Measurements from ENCODE around the gene RUBCN.
"Not testable (repeated sequence)": the region's sequence is repeated elsewhere in the genome, so short reads cannot be mapped to it uniquely, and the experiment has no call there.

The RUBCN gene

DNA sequence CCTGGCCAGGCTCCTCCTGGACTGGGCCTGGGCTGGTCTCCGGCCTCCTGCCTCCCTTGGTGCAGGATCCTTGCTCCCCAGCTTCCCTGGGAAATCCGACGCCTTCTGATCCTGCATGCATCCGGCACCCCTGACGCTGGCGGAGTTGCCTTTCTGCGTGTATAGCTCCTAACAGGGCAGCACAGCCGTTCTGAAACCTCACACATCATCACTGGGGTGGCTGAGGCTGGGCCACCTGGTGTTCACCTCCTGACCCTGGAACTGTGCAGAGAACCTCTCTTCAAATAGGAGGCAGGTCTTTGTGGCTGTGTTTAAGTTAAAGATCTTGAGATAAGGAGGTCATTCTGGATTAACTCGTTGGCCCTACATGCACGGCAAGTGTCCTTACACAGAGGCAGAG is 77.6 kb downstream of the RUBCN start:
- not testable (repeated sequence) for DNase-seq

DNA sequence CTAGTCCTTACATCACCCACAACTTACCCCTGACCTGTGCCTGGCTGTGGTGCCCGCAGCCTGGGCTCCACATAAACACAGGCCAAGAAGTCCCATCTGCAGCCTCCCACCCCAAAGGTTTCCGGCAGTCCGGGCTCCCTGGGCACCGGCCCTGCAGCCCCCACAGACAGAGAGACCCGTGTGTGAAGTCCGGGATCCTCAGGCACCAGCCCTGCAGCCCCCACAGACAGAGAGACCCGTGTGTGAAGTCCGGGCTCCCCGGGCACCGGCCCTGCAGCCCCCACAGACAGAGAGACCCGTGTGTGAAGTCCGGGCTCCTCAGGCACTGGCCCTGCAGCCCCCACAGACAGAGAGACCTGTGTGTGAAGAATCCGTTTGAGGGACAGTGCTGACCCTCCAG is 78.0 kb downstream of the RUBCN start:
- not testable (repeated sequence) for DNase-seq

DNA sequence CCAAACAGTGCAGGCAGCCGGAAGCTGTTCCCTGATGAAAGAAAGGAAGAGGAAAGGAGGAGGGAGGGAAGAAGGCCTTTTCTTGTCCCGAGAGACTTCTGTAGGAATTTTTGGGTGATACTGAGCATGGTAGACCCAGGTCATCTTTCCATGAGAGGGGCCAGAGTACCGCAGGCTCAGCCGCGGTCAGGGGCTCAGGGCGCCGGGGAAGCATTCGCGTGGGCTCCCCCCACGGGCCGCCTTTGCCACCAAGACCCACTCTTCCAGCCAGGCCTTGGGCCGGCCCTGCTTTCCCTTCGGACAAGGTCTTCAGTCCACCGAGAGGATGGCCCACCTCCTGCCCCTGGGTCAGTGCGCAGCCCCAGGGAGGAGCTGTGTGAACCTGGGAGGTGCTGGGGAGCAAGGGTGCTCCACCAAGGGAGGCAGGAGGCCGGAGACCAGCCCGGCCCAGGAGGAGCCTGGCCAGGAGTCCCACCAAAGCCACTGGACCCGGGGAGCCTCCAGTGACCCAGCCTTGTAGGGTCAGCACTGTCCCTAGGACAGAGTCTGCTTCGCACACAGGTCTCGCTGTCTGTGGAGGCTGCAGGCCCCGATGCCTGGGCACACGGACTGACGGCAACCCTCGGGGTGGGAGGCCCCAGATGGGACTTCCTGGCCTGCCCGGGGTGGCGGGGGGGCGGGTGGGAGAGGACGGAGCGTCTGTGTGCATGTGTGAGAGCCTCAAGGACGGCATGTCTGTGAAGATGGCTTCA is 79.0 kb downstream of the RUBCN start:
- DNase-seq, result not testable (repeated sequence)

DNA sequence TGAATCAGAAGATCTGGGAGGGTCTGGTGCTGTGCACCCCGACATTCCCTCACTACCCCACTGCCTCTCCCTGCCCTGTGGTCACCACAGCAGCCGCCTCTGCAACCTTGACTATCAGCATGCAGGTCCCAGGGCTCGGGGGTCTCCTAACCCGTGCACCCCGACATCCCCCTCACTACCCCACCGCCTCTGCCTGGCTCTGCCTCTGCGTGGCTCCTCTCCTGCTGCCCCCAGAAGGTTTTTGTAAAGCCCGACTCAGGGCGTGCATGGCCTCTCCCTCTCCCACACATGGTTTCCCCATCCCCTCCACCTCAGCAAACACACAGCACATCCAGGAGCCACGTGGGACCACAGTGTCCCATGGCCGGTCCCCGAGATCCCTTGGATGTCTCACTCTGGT is 79.7 kb downstream of the RUBCN start:
- not testable (repeated sequence) for DNase-seq

DNA sequence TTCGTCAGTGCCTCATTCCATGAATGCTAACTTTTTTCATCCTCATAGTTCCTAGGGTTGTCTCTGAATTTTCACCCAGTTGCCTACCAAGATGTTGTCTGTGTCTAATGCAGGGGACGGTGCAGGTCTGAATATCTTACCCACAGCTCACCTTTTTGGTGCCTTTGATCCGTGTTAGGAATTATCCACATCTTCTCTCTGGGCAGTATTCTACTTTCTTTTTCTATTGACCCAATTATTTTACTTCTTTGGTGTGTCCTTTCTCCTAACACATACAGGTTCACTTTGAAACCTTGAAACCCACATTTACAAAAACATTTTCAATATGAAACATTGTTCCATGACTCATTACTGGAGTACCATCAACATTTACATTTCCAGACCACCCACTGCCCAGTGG is 80.6 kb downstream of the RUBCN start:
- DNase-seq, result not testable (repeated sequence)

DNA sequence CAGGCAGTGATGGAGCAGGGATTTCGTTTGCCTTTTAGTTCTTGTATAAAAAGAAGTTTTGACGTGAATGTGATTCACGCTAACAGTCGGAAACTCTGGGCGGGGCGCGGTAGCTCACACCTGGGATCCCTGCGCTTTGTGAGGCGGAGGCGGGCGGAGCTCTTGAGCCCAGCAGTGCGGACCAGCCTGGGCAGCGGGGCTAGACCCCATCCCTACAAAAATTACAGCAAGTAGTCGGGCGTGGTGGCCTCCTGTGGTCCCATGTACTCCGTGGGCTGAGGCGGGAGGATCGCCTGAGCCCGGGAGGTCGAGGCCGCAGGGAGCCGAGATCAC is 81.7 kb downstream of the RUBCN start:
- not testable (repeated sequence) for DNase-seq

DNA sequence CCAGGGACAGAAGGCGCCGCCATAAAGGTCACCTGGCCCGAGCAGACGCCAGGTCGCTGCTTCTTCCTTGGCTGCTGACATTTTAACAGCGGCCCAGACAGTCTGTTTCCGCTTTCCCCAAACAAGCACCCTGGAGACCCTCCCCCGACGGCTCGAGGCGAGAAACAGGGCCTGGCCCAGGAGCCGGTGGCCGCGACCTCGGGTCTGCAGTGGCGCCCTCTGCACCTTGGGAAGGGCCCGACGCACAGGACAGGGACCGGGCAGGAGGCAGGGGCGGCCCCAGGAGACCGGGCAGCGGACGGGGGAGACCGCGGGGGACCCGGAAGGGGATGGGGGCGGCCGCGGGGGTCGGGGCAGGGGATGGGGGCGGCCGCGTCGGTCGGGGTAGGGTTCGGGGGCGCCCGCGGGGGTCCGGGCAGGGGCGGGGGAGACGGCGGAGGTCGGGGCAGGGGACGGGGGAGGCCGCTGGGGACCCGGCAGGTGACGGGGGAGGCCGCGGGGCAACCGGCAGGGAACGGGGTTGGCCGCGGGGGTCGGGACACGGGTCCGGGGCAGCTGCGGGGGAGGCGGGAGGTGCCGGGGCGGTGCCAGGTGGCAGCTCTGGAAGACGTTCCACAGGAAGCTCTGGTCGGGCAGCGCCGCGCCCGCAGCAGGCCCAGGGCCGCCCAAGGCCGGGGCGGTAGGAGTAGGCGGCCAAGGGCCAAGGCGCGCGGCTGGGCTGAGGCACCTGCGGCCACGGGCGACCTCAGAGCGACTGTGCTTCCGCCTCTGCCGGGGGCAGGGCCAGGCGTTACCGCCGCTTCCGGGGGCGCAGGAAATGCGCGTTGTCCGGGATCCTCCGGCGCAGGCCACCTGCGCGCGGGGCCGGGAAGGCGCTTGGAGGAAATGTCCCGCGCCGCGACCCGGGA is 82.4 kb downstream of the RUBCN start:
- not testable (repeated sequence) for DNase-seq

DNA sequence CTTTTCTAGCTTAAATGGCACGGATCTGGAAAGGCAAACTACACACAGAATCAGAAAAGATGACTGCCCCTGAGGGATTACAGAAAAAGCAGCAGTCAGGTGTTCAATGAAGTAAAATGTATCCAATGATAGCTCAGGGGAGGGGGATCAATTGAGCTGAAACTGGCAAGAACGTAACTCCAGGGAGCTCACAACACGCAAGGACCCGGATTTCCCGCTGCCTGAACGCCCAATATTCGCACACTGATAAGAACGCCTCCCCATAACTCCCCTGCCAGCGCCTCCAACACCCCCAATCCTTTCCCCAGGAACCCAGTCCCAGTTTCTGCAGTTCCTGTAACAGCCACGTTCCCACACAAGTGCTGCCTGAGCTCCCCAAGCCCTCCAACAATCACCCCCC is 83.8 kb downstream of the RUBCN start:
- DNase-seq, result not testable (repeated sequence)

DNA sequence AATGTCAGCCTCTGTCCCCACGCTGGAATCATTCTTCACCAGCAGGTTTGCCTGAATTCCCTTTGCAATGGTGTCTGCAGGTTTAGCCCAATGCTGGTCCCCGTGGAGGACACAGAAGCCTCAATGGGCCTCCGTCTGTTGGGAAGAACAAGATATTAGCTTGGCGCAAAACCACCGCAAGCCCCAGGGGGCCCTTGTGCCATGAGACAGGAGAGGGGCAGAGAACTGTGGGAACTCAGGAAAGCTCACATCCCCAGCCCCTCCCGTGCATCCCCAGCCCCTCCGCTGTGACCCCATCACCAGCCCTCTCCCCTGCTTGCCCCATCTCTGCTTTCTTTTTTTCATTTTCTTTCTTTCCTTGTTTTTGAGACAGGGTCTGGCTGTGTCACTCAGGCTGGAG is 89.1 kb downstream of the RUBCN start:
- not testable (repeated sequence) for DNase-seq

DNA sequence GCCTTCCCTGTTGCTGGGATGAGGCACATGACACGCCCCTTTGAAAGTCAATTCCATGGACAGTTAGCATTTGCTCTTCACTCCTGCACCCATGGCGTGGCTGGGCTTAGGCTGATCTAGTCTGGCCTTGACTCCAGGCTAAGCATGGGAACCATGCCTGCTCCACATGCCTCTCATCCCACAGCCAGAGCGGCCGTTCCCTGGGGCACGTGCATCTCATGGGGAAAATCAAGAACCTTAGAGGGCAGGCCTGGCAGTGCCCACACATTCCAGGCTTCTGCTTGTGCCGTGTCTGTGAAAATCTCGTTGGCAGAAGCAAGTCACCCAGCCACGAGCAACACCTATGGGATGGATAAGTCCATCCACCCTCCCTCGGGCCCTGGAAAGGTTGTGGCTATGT is 89.5 kb downstream of the RUBCN start:
- DNase-seq, result not testable (repeated sequence)

DNA sequence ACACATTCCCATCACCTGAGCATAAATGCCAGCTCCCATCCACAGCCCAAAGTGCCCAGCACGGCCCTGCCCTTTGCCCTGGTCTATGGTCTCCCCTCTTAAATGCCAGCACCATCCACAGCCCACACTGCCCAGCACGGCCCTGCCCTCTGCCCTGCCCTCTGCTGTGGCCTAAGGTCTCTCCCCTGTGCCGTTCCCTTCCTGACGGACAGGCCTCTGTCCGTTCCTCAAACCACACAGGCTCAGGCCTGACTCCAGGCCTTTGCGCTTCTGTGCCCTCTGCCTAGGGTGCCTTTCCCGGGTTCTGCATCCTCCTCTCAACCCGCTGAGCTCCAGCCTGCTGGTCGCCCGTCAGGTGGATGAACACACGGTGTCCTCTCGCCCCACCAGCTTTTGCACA is 90.4 kb downstream of the RUBCN start:
- not testable (repeated sequence) for DNase-seq

DNA sequence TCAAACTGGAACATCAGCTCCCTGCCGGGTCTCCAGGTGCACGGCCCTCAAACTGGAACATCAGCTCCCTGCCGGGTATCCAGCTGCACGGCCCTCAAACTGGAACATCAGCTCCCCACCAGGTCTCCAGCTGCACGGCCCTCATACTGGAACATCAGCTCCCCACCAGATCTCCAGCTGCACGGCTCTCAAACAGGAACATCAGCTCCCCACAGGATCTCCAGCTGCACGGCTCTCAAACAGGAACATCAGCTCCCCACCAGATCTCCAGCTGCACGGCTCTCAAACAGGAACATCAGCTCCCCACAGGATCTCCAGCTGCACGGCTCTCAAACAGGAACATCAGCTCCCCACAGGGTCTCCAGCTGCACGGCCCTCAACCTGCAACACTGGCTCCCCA is 99.1 kb downstream of the RUBCN start:
- DNase-seq, result not testable (repeated sequence)

DNA sequence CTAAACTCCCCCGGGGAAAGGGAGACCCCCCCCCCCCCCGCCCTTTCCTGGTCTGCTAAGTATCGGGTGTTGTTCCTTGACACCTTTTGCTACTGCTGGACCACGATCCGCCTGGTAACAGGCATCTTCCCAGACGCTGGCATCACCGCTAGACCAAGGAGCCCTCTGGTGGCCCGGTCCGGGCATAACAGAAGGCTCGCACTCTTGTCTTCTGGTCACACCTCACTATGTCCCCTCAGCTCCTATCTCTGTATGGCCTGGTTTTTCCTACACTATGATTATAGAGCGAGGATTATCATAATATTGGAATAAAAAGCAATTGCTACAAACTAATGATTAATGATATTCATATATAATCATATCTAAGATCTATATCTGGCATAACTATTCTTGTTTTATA is 104.7 kb downstream of the RUBCN start:
- not testable (repeated sequence) for DNase-seq

DNA sequence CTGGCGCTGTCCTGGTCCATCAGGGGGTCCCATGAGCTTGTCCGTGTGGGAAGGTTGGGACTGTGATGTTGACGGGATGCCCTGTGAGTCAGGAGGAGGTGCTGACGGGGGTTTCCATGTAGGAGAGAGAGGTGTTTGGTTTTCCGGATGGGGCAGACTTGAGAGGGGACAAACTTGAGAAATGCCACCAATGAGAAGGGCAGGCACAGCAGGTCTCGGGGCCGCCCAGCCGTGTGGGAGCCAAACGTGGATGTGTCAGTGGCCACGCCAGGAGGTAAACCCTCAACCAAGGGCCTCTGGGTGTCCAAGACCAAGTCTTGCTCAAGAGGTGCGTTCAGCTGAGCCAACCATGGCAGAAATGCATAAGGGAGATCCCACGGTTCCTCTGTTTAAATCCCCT is 105.9 kb downstream of the RUBCN start:
- DNase-seq, result not testable (repeated sequence)

DNA sequence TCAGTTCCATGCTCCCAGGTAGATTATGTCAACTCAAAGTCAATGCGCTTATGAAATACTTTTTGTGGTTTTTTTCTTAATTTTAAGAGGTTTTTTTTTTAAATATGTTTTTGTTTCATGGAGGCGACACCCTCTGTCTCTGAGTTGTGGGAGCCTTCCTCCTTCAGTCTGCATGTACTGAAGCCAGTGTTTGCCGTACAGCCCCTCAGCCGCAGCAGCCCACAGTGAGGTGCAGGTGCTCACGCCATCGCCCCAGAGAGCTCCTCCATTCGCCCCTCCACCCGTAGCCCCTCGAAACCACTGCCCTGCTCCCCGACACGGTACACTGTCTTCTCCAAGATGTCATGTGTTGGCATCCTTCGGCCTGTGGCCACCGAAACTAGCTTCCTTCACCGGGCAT is 107.4 kb downstream of the RUBCN start:
- not testable (repeated sequence) for DNase-seq

DNA sequence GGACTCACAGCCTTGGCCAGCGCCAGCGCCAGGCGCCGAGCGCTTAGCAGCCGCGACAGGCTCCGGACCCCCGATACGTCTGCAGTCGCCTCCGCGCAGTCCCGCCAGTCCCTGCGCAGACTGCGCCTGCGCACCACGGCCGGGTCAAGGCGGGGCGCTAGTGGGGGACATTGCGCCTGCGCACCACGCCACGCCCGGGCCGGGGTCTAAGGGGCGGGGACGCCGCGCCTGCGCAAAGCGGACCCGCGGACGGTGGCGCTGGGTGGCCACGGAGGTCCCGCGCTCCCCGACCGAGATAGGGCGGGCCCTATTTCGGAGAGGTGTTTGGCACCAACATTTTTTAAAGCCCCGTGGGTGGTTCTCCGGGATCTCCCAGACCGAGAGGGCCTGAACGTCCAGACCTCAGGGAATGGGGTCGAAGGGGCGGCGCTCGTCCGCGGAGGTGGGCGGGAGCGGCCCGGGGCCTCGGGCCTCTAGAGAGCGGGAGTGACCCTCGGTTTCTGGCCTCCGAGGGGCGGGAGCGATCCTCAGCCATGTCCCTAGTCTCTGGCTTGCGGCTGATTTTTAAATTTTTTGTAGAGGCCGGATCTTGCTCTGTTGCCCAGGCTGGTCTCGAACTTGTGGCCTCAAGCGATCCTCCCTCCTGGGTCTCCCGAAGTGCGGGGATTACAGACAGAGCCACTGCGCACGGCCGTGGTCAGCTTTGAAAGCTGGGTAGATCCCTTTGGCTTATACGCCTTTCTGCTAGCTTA is 108.8 kb downstream of the RUBCN start:
- not testable (repeated sequence) for DNase-seq

DNA sequence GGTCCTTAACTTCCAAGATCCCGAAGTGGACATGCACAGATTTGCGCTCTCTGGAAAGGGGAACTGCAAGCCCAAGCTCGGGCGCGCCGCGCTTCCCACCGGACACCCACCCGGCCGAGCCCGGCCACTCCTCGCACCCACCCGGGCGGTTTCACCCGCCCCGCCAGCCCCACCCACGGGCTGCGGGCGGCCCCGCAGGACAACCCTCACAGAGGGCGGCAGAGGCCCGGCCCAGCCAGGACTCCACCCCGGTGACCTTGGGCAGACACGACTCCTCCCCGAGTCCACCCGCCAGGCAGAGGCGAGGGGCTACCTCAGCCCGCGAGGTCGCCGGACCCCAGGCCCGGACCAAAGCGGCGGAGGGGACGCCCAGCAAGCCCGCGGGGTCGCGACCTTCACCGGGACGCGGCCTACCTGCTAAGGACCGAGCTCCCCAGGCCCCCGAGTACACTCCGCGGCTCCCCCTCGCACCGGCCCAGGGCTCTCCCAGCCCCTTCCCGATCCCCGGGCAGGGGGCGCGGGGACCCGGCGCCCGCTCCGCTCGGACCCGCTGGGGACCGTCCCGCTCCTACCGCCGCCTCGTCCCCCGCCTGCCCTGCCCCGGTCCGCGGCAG is 109.4 kb downstream of the RUBCN start:
- not testable (repeated sequence) for DNase-seq

DNA sequence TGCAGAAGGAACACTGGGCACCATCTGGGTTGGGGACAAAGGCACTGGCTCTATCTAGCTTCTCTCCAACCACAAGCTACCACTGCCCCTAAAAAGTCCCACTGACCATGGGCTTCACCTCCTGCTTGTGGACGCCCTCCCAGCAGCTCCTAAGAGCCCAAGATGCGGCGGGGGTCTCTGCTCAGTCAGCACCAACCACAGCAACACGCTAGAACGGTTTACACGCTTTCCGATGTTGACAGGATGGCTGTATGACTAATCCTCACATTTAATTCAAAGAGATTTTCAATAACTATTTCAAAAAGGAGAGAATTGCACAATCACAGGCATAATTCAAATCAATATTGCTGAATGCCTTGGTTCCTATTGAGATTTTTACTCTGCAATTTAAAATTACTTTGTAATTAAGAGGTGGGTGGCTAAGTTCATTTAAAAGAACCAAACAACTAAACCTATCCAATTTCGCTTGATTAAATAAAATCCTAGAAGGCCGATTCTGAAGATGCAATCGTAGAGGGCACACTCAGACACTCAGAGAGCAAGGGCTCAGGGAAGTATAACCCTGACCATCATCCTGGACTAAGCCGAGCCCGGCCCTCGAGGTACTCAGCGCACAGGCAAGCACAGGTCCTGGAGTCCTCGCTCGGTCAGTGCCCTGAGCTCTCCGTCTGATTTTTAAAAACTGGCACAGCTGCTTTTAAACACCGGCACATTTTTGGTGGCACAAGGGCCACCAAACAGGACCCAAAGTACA is 110.1 kb downstream of the RUBCN start:
- DNase-seq, result not testable (repeated sequence)

DNA sequence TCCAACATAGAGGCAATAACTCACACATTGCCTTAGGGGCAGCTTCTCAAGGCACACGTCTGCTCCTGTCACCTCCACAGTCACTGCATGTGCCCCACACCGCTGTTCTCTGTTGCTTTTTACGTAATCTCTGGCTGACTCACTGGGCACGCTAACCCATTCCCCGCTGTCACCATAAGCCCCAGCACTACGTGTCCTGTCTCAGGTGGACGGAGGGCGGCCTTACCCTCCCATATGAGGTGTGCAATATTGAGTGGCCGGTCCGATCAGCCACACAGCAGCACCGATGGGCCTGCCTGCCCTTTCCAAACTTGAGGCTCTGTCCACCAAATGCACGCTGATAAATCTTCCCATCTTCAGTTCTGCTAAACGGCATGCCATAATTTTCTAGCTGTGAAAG is 115.2 kb downstream of the RUBCN start:
- not testable (repeated sequence) for DNase-seq
